Prostate gland (tissue), 2 donors: ENCODE measurements around the gene HMGXB3.

ENCODE experiments used
- CTCF ChIP-seq, 4 experiments: fragments of 200-600 bp in 2 of 4; fragments of 450-650 bp in 2 of 4; sonication (generic) in 2 of 4; IDR thresholded peaks; 1 replicate in 3 of 4; 2 replicates in 1 of 4; pipeline ENCODE4 v1.5.1; 2016 to 2019; ENCODE audit warnings: antibody characterized with exemption in 4 of 4, mild to moderate bottlenecking in 2 of 4, moderate library complexity in 2 of 4
- POLR2A ChIP-seq: fragments of 450-650 bp; IDR thresholded peaks from one replicate; pipeline ENCODE4 v1.6.1; 2016; ENCODE audit warnings: antibody characterized with exemption, mild to moderate bottlenecking

- no peak for TF ChIP-seq POLR2A
- no peak for TF ChIP-seq CTCF (IDR thresholded peaks at IDR 0.05)
Measured at GRCh38 chr5:150066901-150067396, 66.4 kb downstream of the HMGXB3 start.
